SK-N-SH treated with all-trans-retinoic acid at 6 μM for 48 hours (cell line): ENCODE data around the gene KLC1.

Source experiments
- BACH2 ChIP-seq: fragments of 250-450 bp; sonication (Bioruptor Pico); IDR thresholded peaks from 2 replicates; pipeline ENCODE4 v1.9.0; 2021; ENCODE audit warnings: mild to moderate bottlenecking, borderline replicate concordance
- RARB ChIP-seq: fragments of 250-450 bp; sonication (Bioruptor Pico); IDR thresholded peaks from 2 replicates; pipeline ENCODE4 v1.8.0; 2021; ENCODE audit warnings: mild to moderate bottlenecking, moderate library complexity
- SNAI2 ChIP-seq: fragments of 250-450 bp; sonication (Bioruptor Pico); IDR thresholded peaks from 2 replicates; pipeline ENCODE4 v1.5.0; 2020; ENCODE audit warnings: mild to moderate bottlenecking, moderate library complexity

- TF ChIP-seq SNAI2 (CRISPR knock-in tag): no peak
- TF ChIP-seq BACH2 (CRISPR knock-in tag): no peak
- TF ChIP-seq RARB: no peak
Measured at GRCh38 chr14:103708750-103709187, 79.8 kb downstream of the KLC1 start.
